MM.1S (cell line): Measurements from ENCODE around the gene SRGAP2.
"Not testable (repeated sequence)": the region's sequence is repeated elsewhere in the genome, so short reads cannot be mapped to it uniquely, and the experiment has no call there.

Experiments
- CTCF ChIP-seq: fragments of 300-600 bp; sonication (generic); IDR thresholded peaks from 2 replicates; pipeline ENCODE4 v1.5.1; 2016; ENCODE audit warnings: antibody characterized with exemption, low read length, mixed read lengths
- EZH2 ChIP-seq: fragments of 300-600 bp; sonication (generic); optimal IDR thresholded peaks from 2 replicates; pipeline ENCODE3; 2017; ENCODE audit warnings: low read depth, mild to moderate bottlenecking, antibody characterized with exemption, low read length, mixed read lengths

- not testable (repeated sequence) for TF ChIP-seq CTCF, EZH2
These were observed 794 bp downstream of the SRGAP2 start for GRCh38 chr1:206204159-206204511.
